ENCODE measurements around the gene USH1C. TPM values are rescaled to one million over a fixed set of nuclear protein-coding genes. Genes with fewer than 3 reads are reported as not detected.

Gene USH1C
- total RNA-seq, 1 donor from 2014 or later, result not detected

DNA sequence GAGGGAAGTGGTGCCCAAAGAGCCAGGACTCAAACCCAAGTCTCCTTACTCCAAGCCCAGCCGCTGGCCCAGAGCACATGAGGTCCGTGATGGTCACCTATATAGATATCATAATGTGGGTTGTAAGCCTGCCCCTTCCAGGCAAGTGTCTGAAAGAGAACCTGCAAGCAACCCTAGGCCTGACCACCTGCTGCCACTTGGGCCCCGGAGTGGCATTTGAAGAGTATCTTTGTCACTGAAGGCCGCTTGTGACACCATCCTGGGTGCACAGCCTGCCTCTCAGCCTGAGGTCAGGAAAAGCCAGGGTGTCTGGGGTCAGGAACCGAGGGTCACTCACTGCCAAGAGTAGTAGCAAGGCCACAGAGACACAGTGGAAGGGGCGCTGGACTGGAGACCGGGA lies 35.2 kb upstream of the USH1C start:
- Histone ChIP-seq H3K27ac (no peak overlapping the region), H3K27me3 (no peaks in the 10 kb centered on the region), H3K4me1 (no peaks in the 10 kb centered on the region), H3K4me3 (no peak overlapping the region), H3K36me3 (no peaks in the 10 kb centered on the region), H3K9me3 (no peaks in the 10 kb centered on the region)
- no peak for DNase-seq (ENCODE audit: low spot score in 2 of 2)
- intact Hi-C loops (cut with DNase I), result no loop called here
- TF ChIP-seq, protein P1, sequence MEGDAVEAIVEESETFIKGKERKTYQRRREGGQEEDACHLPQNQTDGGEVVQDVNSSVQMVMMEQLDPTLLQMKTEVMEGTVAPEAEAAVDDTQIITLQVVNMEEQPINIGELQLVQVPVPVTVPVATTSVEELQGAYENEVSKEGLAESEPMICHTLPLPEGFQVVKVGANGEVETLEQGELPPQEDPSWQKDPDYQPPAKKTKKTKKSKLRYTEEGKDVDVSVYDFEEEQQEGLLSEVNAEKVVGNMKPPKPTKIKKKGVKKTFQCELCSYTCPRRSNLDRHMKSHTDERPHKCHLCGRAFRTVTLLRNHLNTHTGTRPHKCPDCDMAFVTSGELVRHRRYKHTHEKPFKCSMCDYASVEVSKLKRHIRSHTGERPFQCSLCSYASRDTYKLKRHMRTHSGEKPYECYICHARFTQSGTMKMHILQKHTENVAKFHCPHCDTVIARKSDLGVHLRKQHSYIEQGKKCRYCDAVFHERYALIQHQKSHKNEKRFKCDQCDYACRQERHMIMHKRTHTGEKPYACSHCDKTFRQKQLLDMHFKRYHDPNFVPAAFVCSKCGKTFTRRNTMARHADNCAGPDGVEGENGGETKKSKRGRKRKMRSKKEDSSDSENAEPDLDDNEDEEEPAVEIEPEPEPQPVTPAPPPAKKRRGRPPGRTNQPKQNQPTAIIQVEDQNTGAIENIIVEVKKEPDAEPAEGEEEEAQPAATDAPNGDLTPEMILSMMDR (IDR thresholded peaks at IDR 0.05), result no peak

DNA sequence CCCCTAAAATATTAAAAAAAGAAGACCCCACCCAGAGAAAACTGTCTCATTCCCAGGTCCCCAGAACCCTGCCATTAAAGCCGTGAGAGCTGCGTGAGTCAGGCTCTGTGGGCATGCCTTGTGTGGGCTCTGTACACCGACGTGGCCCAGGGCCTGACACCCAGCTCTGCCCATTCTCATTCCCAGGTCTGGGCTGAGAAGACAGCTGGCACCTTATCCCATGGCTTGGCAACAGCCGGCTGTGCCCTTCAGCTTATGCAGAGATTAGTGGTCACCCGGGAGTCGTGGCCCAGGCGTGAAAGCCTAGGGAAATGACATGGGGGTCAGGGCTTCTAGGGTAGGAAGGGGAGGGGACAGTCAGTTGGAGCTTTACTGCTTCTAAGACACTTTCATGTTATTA lies 34.7 kb upstream of the USH1C start:
- intact Hi-C loops (cut with DNase I), result no loop called here
- TF ChIP-seq, protein P1 (IDR thresholded peaks at IDR 0.05), result no peak
- no peaks in the 10 kb centered on the region for H3K27me3 ChIP-seq
- no peak for DNase-seq (ENCODE audit: low spot score in 2 of 2)
- H3K9me3 ChIP-seq, result no peaks in the 10 kb centered on the region
- H3K4me3 ChIP-seq, result no peak overlapping the region
- no peaks in the 10 kb centered on the region for H3K36me3 ChIP-seq
- H3K4me1 ChIP-seq, result no peaks in the 10 kb centered on the region
- H3K27ac ChIP-seq, result no peak overlapping the region

GRCh38 chr11:17578296-17578695 lies 34.1 kb upstream of the USH1C start:
- Histone ChIP-seq H3K4me3 (no peak overlapping the region), H3K27ac (no peak overlapping the region), H3K36me3 (no peaks in the 10 kb centered on the region), H3K4me1 (no peaks in the 10 kb centered on the region), H3K9me3 (no peaks in the 10 kb centered on the region), H3K27me3 (no peaks in the 10 kb centered on the region)
- intact Hi-C loops (cut with DNase I), result no loop called here
- DNase-seq (ENCODE audit: low spot score in 2 of 2), result peak in 1 of 2 donors; percentile 53
- TF ChIP-seq, protein P1 (IDR thresholded peaks at IDR 0.05), result no peak

- H3K27ac ChIP-seq, result no peak overlapping the region
- H3K9me3 ChIP-seq, result no peaks in the 10 kb centered on the region
- no peaks in the 10 kb centered on the region for H3K4me1 ChIP-seq
- no peak overlapping the region for H3K4me3 ChIP-seq
- DNase-seq (ENCODE audit: low spot score in 2 of 2), result peak in 1 of 2 donors; percentile 44
- intact Hi-C loops (cut with DNase I), result no loop called here
- H3K27me3 ChIP-seq, result no peaks in the 10 kb centered on the region
- no peaks in the 10 kb centered on the region for H3K36me3 ChIP-seq
- TF ChIP-seq, protein P1 (IDR thresholded peaks at IDR 0.05), result no peak
Measured at GRCh38 chr11:17575431-17576425, 31.5 kb upstream of the USH1C start.

- Histone ChIP-seq H3K27ac (no peak overlapping the region), H3K9me3 (no peaks in the 10 kb centered on the region), H3K36me3 (no peaks in the 10 kb centered on the region), H3K27me3 (no peaks in the 10 kb centered on the region), H3K4me3 (no peak overlapping the region), H3K4me1 (no peaks in the 10 kb centered on the region)
- no peak for DNase-seq (ENCODE audit: low spot score in 2 of 2)
- intact Hi-C loops (cut with DNase I), result no loop called here
- TF ChIP-seq, protein P1 (IDR thresholded peaks at IDR 0.05), result no peak
Measured at GRCh38 chr11:17574141-17575091, 30.2 kb upstream of the USH1C start.
